ENCODE data around the gene HS6ST2. TPM values are rescaled to one million over a fixed set of nuclear protein-coding genes. Genes with fewer than 3 reads are reported as not detected.
"Not testable (repeated sequence)": the region's sequence is repeated elsewhere in the genome, so short reads cannot be mapped to it uniquely, and the experiment has no call there.

HS6ST2 gene
- total RNA-seq, 1 experiment from 2014 or later, result not detected

- no peak for DNase-seq (ENCODE audit: low read depth)
These were observed 17.6 kb downstream of the HS6ST2 start for GRCh38 chrX:132940727-132941327.

- no peak for DNase-seq (ENCODE audit: low read depth)
These were observed 25.3 kb downstream of the HS6ST2 start for GRCh38 chrX:132933170-132933569.

GRCh38 chrX:132924426-132924825 lies 34.0 kb downstream of the HS6ST2 start:
- DNase-seq (ENCODE audit: low read depth), result no peak

- no peak for DNase-seq (ENCODE audit: low read depth)
These were observed 39.9 kb downstream of the HS6ST2 start for GRCh38 chrX:132918523-132918922.

GRCh38 chrX:132916349-132916748 lies 42.1 kb downstream of the HS6ST2 start:
- DNase-seq (ENCODE audit: low read depth), result no peak

- no peak for DNase-seq (ENCODE audit: low read depth)
These were observed 48.8 kb downstream of the HS6ST2 start for GRCh38 chrX:132909643-132910042.

GRCh38 chrX:132908891-132909290 lies 49.5 kb downstream of the HS6ST2 start:
- no peak for DNase-seq (ENCODE audit: low read depth)

- DNase-seq (ENCODE audit: low read depth), result no peak
These were observed 57.7 kb downstream of the HS6ST2 start for GRCh38 chrX:132900633-132901293.

GRCh38 chrX:132887569-132887968 lies 70.9 kb downstream of the HS6ST2 start:
- no peak for DNase-seq (ENCODE audit: low read depth)

- no peak for DNase-seq (ENCODE audit: low read depth)
These were observed 75.0 kb downstream of the HS6ST2 start for GRCh38 chrX:132883358-132883915.

GRCh38 chrX:132880753-132881152 lies 77.7 kb downstream of the HS6ST2 start:
- DNase-seq (ENCODE audit: low read depth), result not testable (repeated sequence)

- DNase-seq (ENCODE audit: low read depth), result no peak
These were observed 80.4 kb downstream of the HS6ST2 start for GRCh38 chrX:132877954-132878536.

- no peak for DNase-seq (ENCODE audit: low read depth)
These were observed 81.7 kb downstream of the HS6ST2 start for GRCh38 chrX:132876523-132877338.

- no peak for DNase-seq (ENCODE audit: low read depth)
These were observed 82.5 kb downstream of the HS6ST2 start for GRCh38 chrX:132875650-132876522.

- DNase-seq (ENCODE audit: low read depth), result no peak
These were observed 95.9 kb downstream of the HS6ST2 start for GRCh38 chrX:132862562-132862961.

GRCh38 chrX:132861076-132861475 lies 97.4 kb downstream of the HS6ST2 start:
- DNase-seq (ENCODE audit: low read depth), result no peak

- no peak for DNase-seq (ENCODE audit: low read depth)
These were observed 98.2 kb downstream of the HS6ST2 start for GRCh38 chrX:132860200-132860599.

GRCh38 chrX:132858018-132858417 lies 100.4 kb downstream of the HS6ST2 start:
- DNase-seq (ENCODE audit: low read depth), result no peak

GRCh38 chrX:132855780-132856341 lies 102.6 kb downstream of the HS6ST2 start:
- no peak for DNase-seq (ENCODE audit: low read depth)

GRCh38 chrX:132853040-132853439 lies 105.4 kb downstream of the HS6ST2 start:
- DNase-seq (ENCODE audit: low read depth), result no peak
